HG02970 (cell line): ENCODE measurements around the gene MYO3A.

Source experiments
- ATAC-seq: cut with Tn5 transposase; IDR thresholded peaks from one replicate; pipeline ENCODE4 v1.9.1; 2021; ENCODE audit warnings: mild to moderate bottlenecking, moderate library complexity, moderate number of reproducible peaks; ENCODE audit not compliant: unreplicated experiment, low FRiP score

MYO3A gene

GRCh38 chr10:25933653-25934608 lies at the start of gene MYO3A:
Gene MYO3A (plus strand): TSS chr10:25934229. CDS start chr10:25952111, 17,882 bp downstream.
- no peak for ATAC-seq

GRCh38 chr10:25888627-25889026 lies 45.4 kb upstream of the MYO3A start:
- ATAC-seq = no peak

- ATAC-seq = no peak
These were observed 43.0 kb upstream of the MYO3A start for GRCh38 chr10:25890995-25891394.

GRCh38 chr10:25895856-25896255 lies 38.2 kb upstream of the MYO3A start:
- no peak for ATAC-seq

GRCh38 chr10:25896421-25896820 lies 37.6 kb upstream of the MYO3A start:
- no peak for ATAC-seq

GRCh38 chr10:25899304-25899703 lies 34.7 kb upstream of the MYO3A start:
- no peak for ATAC-seq

- no peak for ATAC-seq
These were observed 32.8 kb upstream of the MYO3A start for GRCh38 chr10:25901199-25901598.

GRCh38 chr10:25902002-25902401 lies 32.0 kb upstream of the MYO3A start:
- ATAC-seq = no peak

GRCh38 chr10:25907261-25907660 lies 26.8 kb upstream of the MYO3A start:
- ATAC-seq = no peak

GRCh38 chr10:25912866-25913265 lies 21.2 kb upstream of the MYO3A start:
- ATAC-seq = no peak

GRCh38 chr10:25914776-25915175 lies 19.3 kb upstream of the MYO3A start:
- ATAC-seq = no peak

GRCh38 chr10:25934621-25935139 lies 651 bp downstream of the MYO3A start:
- ATAC-seq = no peak

- ATAC-seq = no peak
These were observed 4.4 kb downstream of the MYO3A start for GRCh38 chr10:25938405-25938804.

GRCh38 chr10:25944771-25945170 lies 10.7 kb downstream of the MYO3A start:
- ATAC-seq = no peak

GRCh38 chr10:25952857-25953256 lies 18.8 kb downstream of the MYO3A start:
- no peak for ATAC-seq

GRCh38 chr10:25954851-25955250 lies 20.8 kb downstream of the MYO3A start:
- no peak for ATAC-seq

- no peak for ATAC-seq
These were observed 25.7 kb downstream of the MYO3A start for GRCh38 chr10:25959540-25960232.

- no peak for ATAC-seq
These were observed 31.6 kb downstream of the MYO3A start for GRCh38 chr10:25965584-25965983.

GRCh38 chr10:25966844-25967243 lies 32.8 kb downstream of the MYO3A start:
- no peak for ATAC-seq

GRCh38 chr10:25972631-25973030 lies 38.6 kb downstream of the MYO3A start:
- ATAC-seq = no peak

GRCh38 chr10:25974897-25975459 lies 40.9 kb downstream of the MYO3A start:
- no peak for ATAC-seq
